Renal pelvis (tissue), 4 donors: ENCODE measurements around the gene SORCS2. TPM values are rescaled to one million over a fixed set of nuclear protein-coding genes. Genes with fewer than 3 reads are reported as not detected.

Source experiments
- DNase-seq: peaks from one replicate; pipeline ENCODE4 v3.0.0-alpha.2; 2013
- polyA plus RNA-seq, 3 donors: library from polyadenylated mRNA; unstranded; fragments of 120-200 nt; gene quantifications; one replicate each; pipeline ENCODE4 v1.2.1, GENCODE V29; 2013; ENCODE audit not compliant: insufficient read length in 3 of 3

The SORCS2 gene
- polyA plus RNA-seq, 3 donors, result 5.2 to 11.7 (median 11.1) TPM

GRCh38 chr4:7649411-7649740, 457.0 kb downstream of the SORCS2 start:
- no peak for DNase-seq

- DNase-seq, result no peak
Observed at GRCh38 chr4:7649741-7650531, 457.6 kb downstream of the SORCS2 start.

GRCh38 chr4:7650606-7651385, 458.5 kb downstream of the SORCS2 start:
- DNase-seq, result no peak

- no peak for DNase-seq
Observed at GRCh38 chr4:7651461-7651921, 459.2 kb downstream of the SORCS2 start.

GRCh38 chr4:7652006-7652405, 459.7 kb downstream of the SORCS2 start:
- DNase-seq, result no peak

- no peak for DNase-seq
Observed at GRCh38 chr4:7652451-7652881, 460.1 kb downstream of the SORCS2 start.

- no peak for DNase-seq
Observed at GRCh38 chr4:7652906-7653305, 460.6 kb downstream of the SORCS2 start.

- DNase-seq, result no peak
Observed at GRCh38 chr4:7653510-7654369, 461.4 kb downstream of the SORCS2 start.

- no peak for DNase-seq
Observed at GRCh38 chr4:7654550-7655445, 462.5 kb downstream of the SORCS2 start.

- DNase-seq, result peak; percentile 69
Observed at GRCh38 chr4:7655511-7656243, 463.3 kb downstream of the SORCS2 start.

- DNase-seq, result no peak
Observed at GRCh38 chr4:7656244-7656800, 464.0 kb downstream of the SORCS2 start.

- no peak for DNase-seq
Observed at GRCh38 chr4:7657545-7658297, 465.4 kb downstream of the SORCS2 start.

- no peak for DNase-seq
Observed at GRCh38 chr4:7658341-7659204, 466.2 kb downstream of the SORCS2 start.

GRCh38 chr4:7659429-7660175, 467.3 kb downstream of the SORCS2 start:
- DNase-seq, result no peak

- no peak for DNase-seq
Observed at GRCh38 chr4:7660176-7661039, 468.1 kb downstream of the SORCS2 start.

GRCh38 chr4:7661066-7661748, 468.9 kb downstream of the SORCS2 start:
- no peak for DNase-seq
